NCI-H345 (cell line): ENCODE data around the gene USP11.
A peak's percentile ranks its signal among the peaks of the same experiment; 100 is the strongest.

Experiments
- DNase-seq: peaks from one replicate; lab custom pipeline; 2025; lab: John Stamatoyannopoulos, UW

USP11 gene

GRCh38 chrX:47204970-47205369 is 27.8 kb upstream of the USP11 start:
- DNase-seq, result peak; percentile 2

GRCh38 chrX:47206316-47206715 is 26.5 kb upstream of the USP11 start:
- no peak for DNase-seq

- DNase-seq, result no peak
Measured at GRCh38 chrX:47208108-47208507, 24.7 kb upstream of the USP11 start.

- no peak for DNase-seq
Measured at GRCh38 chrX:47209508-47210238, 23.1 kb upstream of the USP11 start.

GRCh38 chrX:47210661-47211425 is 22.0 kb upstream of the USP11 start:
- no peak for DNase-seq

GRCh38 chrX:47212381-47213293 is 20.2 kb upstream of the USP11 start:
- no peak for DNase-seq

- no peak for DNase-seq
Measured at GRCh38 chrX:47214435-47215077, 18.3 kb upstream of the USP11 start.

GRCh38 chrX:47215291-47215900 is 17.4 kb upstream of the USP11 start:
- DNase-seq, result no peak

GRCh38 chrX:47216393-47216925 is 16.4 kb upstream of the USP11 start:
- no peak for DNase-seq

GRCh38 chrX:47217121-47217851 is 15.5 kb upstream of the USP11 start:
- no peak for DNase-seq

- DNase-seq, result peak; percentile 98
Measured at GRCh38 chrX:47217852-47218279, 14.9 kb upstream of the USP11 start.

GRCh38 chrX:47218280-47218919 is 14.4 kb upstream of the USP11 start, which contains the start of gene CDK16:
Gene CDK16 (plus strand): TSS chrX:47218681. CDS start chrX:47223558, 4,877 bp downstream.
- DNase-seq, result peak; percentile 79

GRCh38 chrX:47218920-47219815 is 13.6 kb upstream of the USP11 start:
- DNase-seq, result peak; percentile 23

GRCh38 chrX:47221756-47222155 is 11.1 kb upstream of the USP11 start:
- no peak for DNase-seq

GRCh38 chrX:47222751-47223350 is 10.0 kb upstream of the USP11 start:
- DNase-seq, result no peak

- DNase-seq, result no peak
Measured at GRCh38 chrX:47223476-47224250, 9.1 kb upstream of the USP11 start.

GRCh38 chrX:47224266-47224895 is 8.4 kb upstream of the USP11 start:
- DNase-seq, result no peak
